SH-SY5Y (cell line): ENCODE results near the gene TBCD.

Experiments
- GATA2 ChIP-seq: IDR thresholded peaks from 2 replicates; pipeline ENCODE4 v1.6.1; 2011; ENCODE audit warnings: mild to moderate bottlenecking, low read depth, low read length
- GATA3 ChIP-seq: IDR thresholded peaks from 2 replicates; pipeline ENCODE4 v1.6.1; 2011; ENCODE audit warnings: low read depth, mild to moderate bottlenecking, low read length, moderate library complexity

TBCD gene

GRCh38 chr17:82716203-82717010 is 35.5 kb upstream of the TBCD start, which contains the start of gene FN3KRP:
Gene FN3KRP, plus strand, starts transcription at chr17:82716706. Its CDS starts 50 bp downstream, at chr17:82716756.
- TF ChIP-seq GATA2 (no peak), GATA3 (no peak)

GRCh38 chr17:82718986-82719685 is 32.7 kb upstream of the TBCD start:
- TF ChIP-seq GATA3 (no peak), GATA2 (no peak)

- TF ChIP-seq GATA2 (no peak), GATA3 (no peak)
Measured at GRCh38 chr17:82720204-82720603, 31.7 kb upstream of the TBCD start.

GRCh38 chr17:82722341-82723013 is 29.4 kb upstream of the TBCD start:
- TF ChIP-seq GATA2: no peak
- TF ChIP-seq GATA3: no peak

GRCh38 chr17:82723169-82723807 is 28.6 kb upstream of the TBCD start:
- TF ChIP-seq GATA3 (no peak), GATA2 (no peak)

- no peak for TF ChIP-seq GATA2
- no peak for TF ChIP-seq GATA3
Measured at GRCh38 chr17:82726427-82726826, 25.4 kb upstream of the TBCD start.

GRCh38 chr17:82729479-82730260 is 22.2 kb upstream of the TBCD start:
- no peak for TF ChIP-seq GATA2
- TF ChIP-seq GATA3: no peak

- no peak for TF ChIP-seq GATA2
- no peak for TF ChIP-seq GATA3
Measured at GRCh38 chr17:82732118-82732743, 19.6 kb upstream of the TBCD start.

GRCh38 chr17:82734987-82735866 is 16.6 kb upstream of the TBCD start, which contains the start of gene FN3K:
Gene FN3K, plus strand, starts transcription at chr17:82735615. Its CDS starts 22 bp downstream, at chr17:82735637.
- TF ChIP-seq GATA2: no peak
- no peak for TF ChIP-seq GATA3

- TF ChIP-seq GATA3: no peak
- TF ChIP-seq GATA2: no peak
Measured at GRCh38 chr17:82736511-82737185, 15.2 kb upstream of the TBCD start.

GRCh38 chr17:82737967-82738877 is 13.6 kb upstream of the TBCD start:
- TF ChIP-seq GATA2 (no peak), GATA3 (no peak)
